ENCODE measurements around the gene PIK3CG.
"Not testable (repeated sequence)": the region's sequence is repeated elsewhere in the genome, so short reads cannot be mapped to it uniquely, and the experiment has no call there.

The PIK3CG gene

DNA sequence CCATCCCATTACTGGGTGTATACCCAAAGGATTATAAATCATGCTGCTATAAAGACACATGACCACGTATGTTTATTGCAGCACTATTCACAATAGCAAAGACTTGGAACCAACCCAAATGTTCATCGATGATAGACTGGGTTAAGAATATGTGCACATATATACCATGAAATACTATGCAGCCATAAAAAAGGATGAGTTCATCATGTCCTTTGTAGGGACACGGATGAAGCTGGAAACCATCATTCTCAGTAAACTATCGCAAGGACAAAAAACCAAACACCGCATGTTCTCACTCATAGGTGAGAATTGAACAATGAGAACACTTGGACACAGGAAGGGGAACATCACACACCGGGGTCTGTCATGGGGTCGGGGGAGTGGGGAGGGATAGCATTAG lies 73.0 kb downstream of the PIK3CG start:
- not testable (repeated sequence) for DNase-seq (ENCODE audit: low spot score)

DNA sequence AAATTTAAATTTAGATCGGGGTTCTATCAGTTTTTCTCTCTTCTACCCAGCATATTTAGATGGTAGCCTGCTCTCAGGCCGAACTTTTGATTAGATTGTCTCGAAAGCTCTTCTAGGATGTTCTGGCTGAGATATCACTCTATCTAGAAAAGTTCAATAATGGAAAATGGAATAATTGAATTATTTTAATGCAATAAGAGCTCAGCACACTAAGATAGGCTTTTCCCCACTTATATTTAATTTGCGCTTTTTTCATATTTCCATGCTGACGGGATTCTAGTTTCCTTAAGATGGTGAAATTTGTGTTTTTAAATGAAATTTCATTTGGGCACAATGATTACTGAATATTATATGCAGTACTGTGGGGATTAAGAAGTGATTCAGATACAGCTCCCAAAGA lies 73.7 kb downstream of the PIK3CG start:
- no peak for DNase-seq (ENCODE audit: low spot score)

DNA sequence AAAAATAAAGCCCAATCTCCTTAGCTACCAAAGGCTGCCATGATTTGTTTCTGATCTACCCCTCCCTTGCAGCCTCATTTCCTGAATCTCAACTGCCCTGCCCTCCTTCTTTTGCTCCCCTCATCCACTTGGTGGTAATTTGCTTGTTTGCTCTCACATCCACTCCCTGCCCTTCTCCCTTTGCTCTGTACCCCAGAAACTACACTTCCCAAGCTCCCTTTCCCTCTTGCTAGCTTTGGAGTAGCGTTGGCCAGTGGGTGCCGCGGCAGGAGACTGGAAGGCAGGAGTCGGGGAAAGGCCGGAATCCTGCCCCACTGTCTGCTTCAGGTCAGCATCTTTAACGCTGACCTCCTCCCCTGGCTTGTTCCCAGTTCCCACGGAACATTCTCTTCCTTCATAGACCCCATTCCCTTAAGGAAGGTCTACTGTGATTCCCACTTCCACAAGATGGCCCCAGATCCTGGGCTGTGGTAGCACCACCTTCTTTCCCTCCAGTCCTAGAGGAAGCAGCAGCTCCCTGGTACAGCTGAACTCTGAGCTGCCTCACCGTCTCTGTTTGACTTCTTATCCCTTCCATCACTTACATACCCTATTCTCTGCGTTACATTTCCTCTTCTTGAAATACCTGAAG lies 79.1 kb downstream of the PIK3CG start:
- peak; percentile 25 for DNase-seq (ENCODE audit: low spot score)

DNA sequence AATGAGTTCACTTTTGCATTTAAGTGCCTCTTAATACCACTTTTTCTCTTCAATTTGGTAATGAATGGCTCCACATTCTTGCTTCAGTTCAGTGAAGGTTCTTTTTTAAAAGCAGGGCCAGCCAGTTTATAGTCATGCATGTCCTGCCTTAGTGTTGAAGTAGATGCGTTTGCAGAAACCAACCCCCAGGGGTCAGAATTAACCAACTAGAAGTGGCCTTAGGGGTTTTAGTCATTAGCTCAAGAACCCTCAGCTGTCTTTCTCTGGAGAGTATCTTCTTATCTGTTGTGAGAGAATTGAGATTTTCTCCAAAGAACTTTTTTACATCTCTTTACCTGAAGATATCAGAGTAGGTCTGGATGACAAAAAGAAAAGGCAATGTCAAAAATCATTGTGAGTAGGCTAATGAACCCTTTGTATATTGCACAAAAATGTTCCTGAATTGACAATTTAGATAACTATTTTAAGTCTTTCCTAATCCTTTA lies 82.2 kb downstream of the PIK3CG start:
- peak; percentile 81 for DNase-seq (ENCODE audit: low spot score)

DNA sequence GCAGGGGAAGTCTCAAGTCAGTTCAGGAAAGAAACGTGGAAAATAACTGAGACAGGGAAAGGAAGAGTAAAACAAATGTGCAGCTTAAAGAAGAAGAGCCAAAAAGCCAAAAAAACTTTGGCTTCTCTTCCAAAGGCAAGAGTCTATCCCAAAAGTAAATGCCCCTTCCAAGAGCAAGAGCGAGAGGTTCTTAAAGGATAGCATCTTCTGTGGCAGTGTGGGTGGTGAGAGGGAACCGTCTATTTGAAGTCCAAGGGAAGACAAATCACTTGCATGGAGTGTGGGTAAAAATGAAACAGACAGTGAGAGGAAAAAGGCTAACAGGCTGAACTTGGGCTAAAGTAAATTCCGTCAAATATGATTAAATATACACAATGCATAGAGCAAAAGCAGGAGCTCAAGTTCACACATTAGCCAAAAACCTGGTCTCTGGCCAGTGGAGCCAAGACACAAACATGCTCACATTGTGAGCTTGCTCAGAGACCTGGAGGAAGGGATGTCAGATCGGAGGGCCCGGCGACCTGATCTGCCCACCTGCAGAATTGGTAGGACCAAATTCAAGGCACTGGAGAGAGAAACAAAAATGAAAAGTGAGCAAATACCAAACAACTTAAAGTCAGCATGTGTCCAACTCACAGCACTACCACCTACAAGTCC lies 87.0 kb downstream of the PIK3CG start:
- DNase-seq (ENCODE audit: low spot score) = no peak

DNA sequence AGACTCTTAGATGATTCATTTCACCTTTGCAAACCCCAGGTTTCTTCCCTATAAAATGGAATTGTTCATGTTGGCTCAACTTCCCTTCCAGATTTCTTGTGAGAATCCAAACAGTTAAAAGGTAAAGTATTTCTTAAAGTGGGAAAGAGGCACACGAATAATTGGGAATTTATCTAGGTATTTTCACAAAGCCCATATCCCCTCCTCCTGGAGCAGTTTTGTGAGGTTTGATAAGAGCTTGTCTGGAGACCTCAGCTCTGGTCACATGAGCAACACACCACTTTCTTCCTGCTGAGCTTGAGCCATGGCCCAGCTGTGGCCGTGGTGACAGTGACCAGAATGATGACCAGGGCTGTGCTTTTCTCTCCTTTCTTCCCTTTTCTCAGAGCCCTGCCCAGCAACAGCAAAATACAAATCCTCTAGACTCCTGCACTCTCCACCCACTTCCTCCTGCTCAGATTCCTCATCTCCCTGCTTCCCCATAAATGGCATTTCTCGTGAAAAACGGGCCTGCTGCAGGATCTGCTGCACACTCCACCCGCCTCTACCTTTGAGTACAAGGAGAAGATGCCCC lies 87.7 kb downstream of the PIK3CG start:
- DNase-seq (ENCODE audit: low spot score) = no peak

DNA sequence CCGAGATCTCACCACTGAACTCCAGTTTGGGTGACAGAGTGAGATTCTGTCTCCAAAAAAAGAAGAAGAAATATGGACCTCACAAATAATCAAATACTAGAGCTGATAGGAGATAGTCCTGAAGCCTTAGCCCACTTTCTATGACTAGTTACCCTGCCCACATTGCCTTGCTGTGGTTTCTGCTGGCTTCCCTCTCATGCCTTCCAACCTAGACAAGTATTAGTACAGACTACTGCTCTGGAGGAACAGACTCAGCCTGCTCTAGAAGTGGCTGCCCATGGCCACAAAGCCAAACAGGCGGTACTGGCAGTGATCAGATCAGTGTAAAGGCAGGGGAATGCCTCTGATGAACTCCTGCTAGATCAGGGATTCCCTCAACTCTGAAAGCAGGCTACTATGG lies 89.8 kb downstream of the PIK3CG start:
- no peak for DNase-seq (ENCODE audit: low spot score)

DNA sequence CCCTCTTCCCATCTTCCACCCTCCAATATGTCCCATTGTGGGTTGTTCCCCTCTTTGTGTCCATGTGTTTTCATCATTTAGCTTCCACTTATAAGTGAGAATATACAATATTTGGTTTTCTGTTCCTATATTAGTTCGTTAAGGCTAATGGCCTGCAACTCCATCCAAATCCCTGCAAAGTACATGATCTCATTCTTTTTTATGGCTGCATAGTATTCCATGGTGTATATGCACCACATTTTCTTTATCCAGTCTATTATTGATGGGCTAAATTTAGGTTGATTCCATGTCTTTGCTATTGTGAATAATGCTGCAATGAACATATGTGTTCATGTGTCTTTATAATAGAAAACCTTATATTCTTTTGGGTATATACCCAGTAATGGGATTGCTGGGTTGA lies 90.8 kb downstream of the PIK3CG start:
- DNase-seq (ENCODE audit: low spot score) = not testable (repeated sequence)
